SK-N-DZ (cell line): ENCODE results near the gene MTG2. TPM values are rescaled to one million over a fixed set of nuclear protein-coding genes. Genes with fewer than 3 reads are reported as not detected.

ENCODE experiments used
- DNase-seq: peaks from one replicate; pipeline ENCODE4 v3.0.0-alpha.2; 2015; ENCODE audit warnings: low spot score
- polyA plus RNA-seq, 2 experiments: library from polyadenylated mRNA; depleted of rRNA; stranded (reverse); fragments of >200 nt; gene quantifications; 2 replicates each; pipeline ENCODE4 v1.2.3, GENCODE V29; 2014

MTG2 gene, protein sequence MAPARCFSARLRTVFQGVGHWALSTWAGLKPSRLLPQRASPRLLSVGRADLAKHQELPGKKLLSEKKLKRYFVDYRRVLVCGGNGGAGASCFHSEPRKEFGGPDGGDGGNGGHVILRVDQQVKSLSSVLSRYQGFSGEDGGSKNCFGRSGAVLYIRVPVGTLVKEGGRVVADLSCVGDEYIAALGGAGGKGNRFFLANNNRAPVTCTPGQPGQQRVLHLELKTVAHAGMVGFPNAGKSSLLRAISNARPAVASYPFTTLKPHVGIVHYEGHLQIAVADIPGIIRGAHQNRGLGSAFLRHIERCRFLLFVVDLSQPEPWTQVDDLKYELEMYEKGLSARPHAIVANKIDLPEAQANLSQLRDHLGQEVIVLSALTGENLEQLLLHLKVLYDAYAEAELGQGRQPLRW
- 39.2 and 49.2 TPM in 2 replicates for polyA plus RNA-seq (2014; cell fraction: cytosol; rRNA removed)
- polyA plus RNA-seq (2014; cell fraction: nucleus; rRNA removed): 24.7 and 44.5 TPM in 2 replicates

GRCh38 chr20:62182469-62183425 is at the start of gene MTG2:
Gene MTG2, plus strand, starts transcription at chr20:62183028. Its CDS starts 10,393 bp downstream, at chr20:62193421.
- DNase-seq: peak; percentile 99

- no peak for DNase-seq
Measured at GRCh38 chr20:62133051-62133845, 49.6 kb upstream of the MTG2 start.

- DNase-seq: no peak
Measured at GRCh38 chr20:62133864-62134263, 49.0 kb upstream of the MTG2 start.

GRCh38 chr20:62134735-62135231 is 48.0 kb upstream of the MTG2 start:
- no peak for DNase-seq

DNA sequence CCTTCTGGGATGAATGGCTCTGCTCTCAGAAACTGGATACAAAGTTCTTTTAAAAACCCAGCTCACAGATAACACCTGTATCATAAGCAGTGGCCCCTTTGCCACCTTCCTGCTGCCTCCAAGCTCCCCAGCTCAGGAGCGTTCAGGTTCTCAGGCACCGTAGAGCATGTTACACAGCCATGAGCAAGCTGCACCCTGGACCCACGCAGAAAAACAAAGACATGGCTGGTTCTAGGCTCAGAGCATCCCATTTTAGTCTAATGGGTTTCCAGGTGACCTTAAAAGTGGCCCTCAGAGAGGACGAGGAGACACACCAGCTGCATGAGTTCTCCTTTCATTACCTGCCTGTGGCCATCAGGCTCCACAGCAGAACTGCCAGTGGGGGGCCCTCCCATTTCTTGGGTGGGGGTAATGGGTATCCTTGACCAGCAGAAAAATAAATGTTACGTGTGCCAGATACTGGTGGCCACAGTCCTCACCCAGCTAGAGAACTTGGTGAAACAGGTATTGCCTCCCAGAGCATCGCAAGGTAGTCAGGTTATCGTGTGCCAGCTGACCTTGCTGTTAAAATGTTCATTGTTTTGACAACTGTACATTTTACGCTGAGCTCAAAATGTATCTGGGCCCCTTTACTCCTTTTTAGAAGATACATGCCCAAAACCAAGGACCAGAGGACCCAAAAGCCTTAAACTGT is 47.1 kb upstream of the MTG2 start:
- DNase-seq: no peak

- DNase-seq: peak; percentile 69
Measured at GRCh38 chr20:62136283-62137091, 46.3 kb upstream of the MTG2 start.

GRCh38 chr20:62137092-62137384 is 45.8 kb upstream of the MTG2 start:
- no peak for DNase-seq

DNA sequence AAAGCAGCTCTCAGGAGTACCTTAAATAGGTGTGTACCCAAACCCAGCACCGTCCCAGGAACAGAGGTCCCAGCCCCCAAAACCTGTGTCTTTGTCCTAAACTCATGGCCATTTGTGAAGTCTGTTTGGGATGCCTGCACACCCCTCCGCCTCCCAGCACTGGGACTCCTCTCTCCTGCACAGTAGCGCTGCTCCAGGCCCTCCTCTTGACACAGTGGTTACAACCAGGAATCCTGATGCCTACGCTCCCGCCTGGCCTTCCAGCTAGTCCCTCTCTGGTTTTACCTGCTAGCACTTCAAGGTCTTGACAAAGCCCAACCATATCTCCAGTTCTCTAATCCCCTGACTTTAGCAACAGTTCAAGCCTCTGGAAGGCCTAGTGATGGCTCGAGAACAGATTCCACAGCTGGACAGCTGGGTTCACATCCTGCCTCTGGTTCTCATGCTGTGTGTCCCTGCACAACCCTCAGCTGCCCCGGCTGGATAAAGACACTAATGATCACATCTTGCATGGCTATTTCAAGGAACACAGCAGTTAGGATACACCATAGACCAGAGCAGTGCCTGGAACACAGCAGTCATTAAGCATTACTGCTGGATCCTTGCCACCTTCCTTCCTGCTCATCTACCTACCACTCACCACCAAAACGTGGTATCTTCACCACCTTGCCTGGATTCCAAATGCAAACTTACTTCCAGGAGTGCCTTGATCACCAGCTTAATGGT is 45.2 kb upstream of the MTG2 start:
- no peak for DNase-seq

- no peak for DNase-seq
Measured at GRCh38 chr20:62138204-62138543, 44.7 kb upstream of the MTG2 start.

DNA sequence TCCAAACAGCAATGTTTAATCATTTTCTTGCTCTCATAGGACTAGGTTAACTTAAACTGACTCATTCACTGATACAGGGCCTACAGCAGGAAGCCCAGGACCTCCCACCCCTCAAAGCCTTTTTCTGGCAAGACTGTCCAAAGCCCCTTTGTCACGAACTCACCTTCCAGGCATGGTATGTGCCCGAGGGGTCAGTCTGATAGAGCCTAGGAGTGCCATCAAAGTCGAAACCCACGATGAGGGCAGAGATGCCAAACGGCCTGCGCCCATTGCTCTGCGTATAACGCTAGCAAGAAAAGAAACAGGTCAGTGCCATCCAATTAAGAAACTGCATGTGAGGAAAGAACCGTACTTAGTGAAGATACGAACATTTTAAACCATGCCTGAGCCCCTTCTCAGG is 43.9 kb upstream of the MTG2 start:
- no peak for DNase-seq

- DNase-seq: no peak
Measured at GRCh38 chr20:62139636-62140035, 43.2 kb upstream of the MTG2 start.

DNA sequence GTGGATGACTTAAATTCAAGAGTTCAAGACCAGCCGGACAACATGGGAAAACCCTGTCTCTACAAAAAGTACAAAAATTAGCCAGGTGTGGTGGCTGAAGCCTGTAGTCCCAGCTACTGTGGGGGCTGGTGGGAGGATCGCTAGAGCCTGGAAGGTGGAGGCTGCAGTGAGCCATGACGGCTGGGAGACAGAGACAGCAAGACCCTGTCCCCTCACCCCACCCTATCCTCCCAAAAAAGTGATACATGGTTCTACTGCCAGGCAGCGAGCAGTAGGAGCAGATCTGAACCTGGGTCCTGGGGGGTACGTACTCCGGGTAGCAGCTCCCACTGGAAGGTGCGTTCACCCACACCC is 41.8 kb upstream of the MTG2 start:
- DNase-seq: no peak

GRCh38 chr20:62141397-62142251 is 41.2 kb upstream of the MTG2 start:
- peak; percentile 60 for DNase-seq

DNA sequence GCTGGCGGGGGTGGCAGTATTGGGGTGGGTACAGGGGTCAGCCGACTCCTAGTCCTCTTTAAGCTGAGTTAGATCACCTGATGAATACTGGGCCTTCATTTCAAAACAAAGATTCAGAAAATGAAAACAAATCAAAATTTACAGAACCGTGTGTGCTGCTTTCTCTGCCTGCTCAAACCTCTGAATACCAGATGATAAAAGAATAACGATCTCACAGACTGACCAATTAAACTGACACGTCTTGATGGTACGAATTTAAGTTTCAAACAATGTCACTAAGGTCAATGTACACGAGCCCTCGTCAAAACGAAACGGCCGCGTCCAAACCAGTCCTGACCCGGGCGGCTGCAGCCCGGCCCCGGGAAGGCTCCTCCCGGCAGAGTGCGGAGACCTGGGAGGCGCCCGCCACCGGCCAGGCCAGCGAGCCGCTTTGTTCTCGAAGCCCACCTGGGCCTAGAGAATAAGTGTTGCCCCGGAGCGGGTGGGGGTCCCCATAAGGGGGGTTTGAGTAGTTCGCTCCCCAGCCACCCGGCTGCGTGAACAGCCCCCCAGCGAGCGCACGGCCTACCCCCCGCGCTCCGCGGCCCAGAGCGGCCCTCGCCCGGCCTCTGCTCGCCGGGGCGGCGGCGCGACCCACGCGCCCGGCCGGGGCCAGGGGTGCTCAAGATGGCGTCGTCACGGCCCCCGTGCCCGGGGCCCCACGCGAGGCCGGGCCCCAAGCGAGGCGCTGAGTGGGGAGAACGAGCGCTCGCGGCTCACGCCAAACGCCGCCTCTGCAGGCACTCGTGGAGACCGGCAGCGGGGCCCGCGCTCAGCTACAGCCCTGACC is 40.4 kb upstream of the MTG2 start:
- no peak for DNase-seq

GRCh38 chr20:62143081-62143956 is 39.5 kb upstream of the MTG2 start, which contains the start of the genes PSMA7 and SS18L1:
Gene PSMA7, minus strand, starts transcription at chr20:62143394. Its CDS starts 91 bp downstream, at chr20:62143303.
Gene SS18L1, plus strand, starts transcription at chr20:62143769. Its CDS starts 52 bp downstream, at chr20:62143821.
- DNase-seq: peak; percentile 86
